Fibroblast of lung (primary cell): ENCODE data around the gene ALKBH4. TPM values are rescaled to one million over a fixed set of nuclear protein-coding genes. Genes with fewer than 3 reads are reported as not detected.

Experiments
- DNase-seq, 2 donors: peaks; one replicate each; pipeline versions ENCODE4 v3.0.0 to v3.0.0-alpha.2; 2010; ENCODE audit warnings: low read depth in 2 of 2
- H2AFZ ChIP-seq: 2 replicates; pipeline ENCODE4 v1.5.1; 2012; ENCODE audit warnings: low read length, control low read depth, inconsistent platforms
- H3K27ac ChIP-seq: 2 replicates; pipeline ENCODE4 v1.5.1; 2011; ENCODE audit warnings: low read length, control low read depth; ENCODE audit not compliant: insufficient read depth
- H3K27me3 ChIP-seq: 2 replicates; pipeline ENCODE4 v1.5.1; 2011; ENCODE audit warnings: mild to moderate bottlenecking, low read length; ENCODE audit not compliant: control insufficient read depth, insufficient read depth
- H3K36me3 ChIP-seq: 2 replicates; pipeline ENCODE4 v1.5.1; 2011; ENCODE audit warnings: low read length; ENCODE audit not compliant: control insufficient read depth, insufficient read depth
- H3K4me1 ChIP-seq: 2 replicates; pipeline ENCODE4 v1.5.1; 2011; ENCODE audit warnings: low read length; ENCODE audit not compliant: control insufficient read depth, insufficient read depth; ENCODE audit errors: extremely low read depth
- H3K4me2 ChIP-seq: 2 replicates; pipeline ENCODE4 v1.5.1; 2011; ENCODE audit warnings: low read length, control low read depth; ENCODE audit not compliant: insufficient read depth; ENCODE audit errors: extremely low read depth
- H3K4me3 ChIP-seq, 4 experiments: fragments of 200-600 bp in 1 of 4; sonication (generic) in 1 of 4; replicated peaks in 1 of 4; 2 replicates each; pipeline ENCODE4 v1.5.1; 2011 to 2016; ENCODE audit warnings: low read length in 4 of 4, low read depth in 3 of 4, mild to moderate bottlenecking in 3 of 4, control low read depth in 2 of 4, inconsistent platforms in 1 of 4, mixed read lengths in 1 of 4; ENCODE audit not compliant: insufficient read depth in 1 of 4; ENCODE audit errors: control extremely low read depth in 1 of 4
- H3K79me2 ChIP-seq: 2 replicates; pipeline ENCODE4 v1.5.1; 2012; ENCODE audit warnings: mild to moderate bottlenecking, low read length, inconsistent platforms; ENCODE audit not compliant: control insufficient read depth, insufficient read depth
- H3K9ac ChIP-seq: 2 replicates; pipeline ENCODE4 v1.5.1; 2011; ENCODE audit warnings: mild to moderate bottlenecking, low read length, control low read depth; ENCODE audit not compliant: insufficient read depth
- H3K9me3 ChIP-seq: 2 replicates; pipeline ENCODE4 v1.5.1; 2012; ENCODE audit warnings: low read depth, low read length; ENCODE audit not compliant: control insufficient read depth, insufficient read depth
- H4K20me1 ChIP-seq: 2 replicates; pipeline ENCODE4 v1.5.1; 2011; ENCODE audit warnings: low read length; ENCODE audit not compliant: control insufficient read depth, insufficient read depth; ENCODE audit errors: extremely low read depth
- CTCF ChIP-seq, 2 donors: IDR thresholded peaks in 1 of 2; conservative IDR thresholded peaks in 1 of 2; 1 replicate in 1 of 2; 2 replicates in 1 of 2; pipeline ENCODE4 v1.5.1; 2011 to 2012; ENCODE audit warnings: low read length in 2 of 2, control low read depth in 1 of 2, inconsistent platforms in 1 of 2, low read depth in 1 of 2, mild to moderate bottlenecking in 1 of 2
- EZH2 ChIP-seq: IDR thresholded peaks from 2 replicates; pipeline ENCODE4 v1.5.1; 2012; ENCODE audit warnings: low read length, control low read depth, mild to moderate bottlenecking; ENCODE audit errors: missing control alignments
- polyA plus RNA-seq, 2 donors: library from polyadenylated mRNA; depleted of rRNA in 1 of 2; stranded (reverse) in 1 of 2; unstranded in 1 of 2; fragments of >200 nt; gene quantifications; 2 replicates each; pipeline ENCODE4 v1.2.1, GENCODE V29; 2011 to 2012; ENCODE audit warnings: missing spikeins in 1 of 2
- total RNA-seq: library from RNA; depleted of rRNA; stranded (reverse); fragments of >200 nt; gene quantifications from 2 replicates; pipeline ENCODE4 v1.2.1, GENCODE V29; 2014

ALKBH4 gene
- total and polyA plus RNA-seq, 2 donors (not counting 1 experiment from before 2014, with no cell fraction given) = 3.7 to 13.2 TPM

DNA sequence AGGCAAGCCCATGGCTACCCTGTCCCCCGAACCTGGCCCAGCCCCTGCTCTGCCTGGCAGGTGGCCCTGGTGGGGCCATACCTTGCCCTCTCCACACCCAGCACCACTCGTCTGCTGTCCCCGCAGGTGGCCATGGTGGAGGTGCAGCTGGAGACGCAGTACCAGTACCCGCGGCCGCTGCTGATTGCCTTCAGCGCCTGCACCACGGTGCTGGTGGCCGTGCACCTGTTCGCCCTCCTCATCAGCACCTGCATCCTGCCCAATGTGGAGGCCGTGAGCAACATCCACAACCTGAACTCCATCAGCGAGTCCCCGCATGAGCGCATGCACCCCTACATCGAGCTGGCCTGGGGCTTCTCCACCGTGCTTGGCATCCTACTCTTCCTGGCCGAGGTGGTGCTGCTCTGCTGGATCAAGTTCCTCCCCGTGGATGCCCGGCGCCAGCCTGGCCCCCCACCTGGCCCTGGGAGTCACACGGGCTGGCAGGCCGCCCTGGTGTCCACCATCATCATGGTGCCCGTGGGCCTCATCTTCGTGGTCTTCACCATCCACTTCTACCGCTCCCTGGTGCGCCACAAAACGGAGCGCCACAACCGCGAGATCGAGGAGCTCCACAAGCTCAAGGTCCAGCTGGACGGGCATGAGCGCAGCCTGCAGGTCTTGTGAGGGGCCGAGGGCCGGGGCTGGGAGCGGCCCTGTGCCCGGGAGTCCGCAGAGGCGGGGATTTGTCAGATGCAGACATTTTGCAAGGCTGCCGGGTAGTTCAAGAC lies 18.1 kb downstream of the ALKBH4 start:
- no peak for TF ChIP-seq EZH2
- no peak for TF ChIP-seq CTCF (conservative IDR thresholded peaks at IDR 0.05 in 1 of 2, IDR thresholded peaks at IDR 0.05 in 1 of 2; ENCODE audit: low read depth in 1 of 2, low read length in 2 of 2)

GRCh38 chr7:102445674-102446071 lies 19.0 kb downstream of the ALKBH4 start:
- Histone ChIP-seq H3K4me3 (no peak overlapping the region), H3K27me3 (no peaks in the 10 kb centered on the region), H2AFZ (no peak overlapping the region), H3K4me1 (no peaks in the 10 kb centered on the region), H3K36me3 (peaks cover 6% of the 10 kb centered on the region), H3K9me3 (no peaks in the 10 kb centered on the region), H3K4me2 (no peak overlapping the region), H4K20me1 (no peaks in the 10 kb centered on the region), H3K79me2 (no peaks in the 10 kb centered on the region), H3K9ac (no peak overlapping the region), H3K27ac (no peak overlapping the region)
- DNase-seq = no peak
- TF ChIP-seq CTCF (conservative IDR thresholded peaks at IDR 0.05 in 1 of 2, IDR thresholded peaks at IDR 0.05 in 1 of 2; ENCODE audit: low read depth in 1 of 2, low read length in 2 of 2) (no peak), EZH2 (no peak)

More for the DNA sequence above, 18.1 kb downstream of the ALKBH4 start:
- Histone ChIP-seq H3K27me3 (no peaks in the 10 kb centered on the region), H3K79me2 (no peaks in the 10 kb centered on the region), H3K4me1 (no peaks in the 10 kb centered on the region), H4K20me1 (no peaks in the 10 kb centered on the region), H3K9me3 (no peaks in the 10 kb centered on the region), H2AFZ (no peak overlapping the region), H3K4me3 (no peak overlapping the region), H3K9ac (no peak overlapping the region), H3K36me3 (peaks cover 6% of the 10 kb centered on the region), H3K4me2 (no peak overlapping the region), H3K27ac (no peak overlapping the region)
- DNase-seq = no peak

DNA sequence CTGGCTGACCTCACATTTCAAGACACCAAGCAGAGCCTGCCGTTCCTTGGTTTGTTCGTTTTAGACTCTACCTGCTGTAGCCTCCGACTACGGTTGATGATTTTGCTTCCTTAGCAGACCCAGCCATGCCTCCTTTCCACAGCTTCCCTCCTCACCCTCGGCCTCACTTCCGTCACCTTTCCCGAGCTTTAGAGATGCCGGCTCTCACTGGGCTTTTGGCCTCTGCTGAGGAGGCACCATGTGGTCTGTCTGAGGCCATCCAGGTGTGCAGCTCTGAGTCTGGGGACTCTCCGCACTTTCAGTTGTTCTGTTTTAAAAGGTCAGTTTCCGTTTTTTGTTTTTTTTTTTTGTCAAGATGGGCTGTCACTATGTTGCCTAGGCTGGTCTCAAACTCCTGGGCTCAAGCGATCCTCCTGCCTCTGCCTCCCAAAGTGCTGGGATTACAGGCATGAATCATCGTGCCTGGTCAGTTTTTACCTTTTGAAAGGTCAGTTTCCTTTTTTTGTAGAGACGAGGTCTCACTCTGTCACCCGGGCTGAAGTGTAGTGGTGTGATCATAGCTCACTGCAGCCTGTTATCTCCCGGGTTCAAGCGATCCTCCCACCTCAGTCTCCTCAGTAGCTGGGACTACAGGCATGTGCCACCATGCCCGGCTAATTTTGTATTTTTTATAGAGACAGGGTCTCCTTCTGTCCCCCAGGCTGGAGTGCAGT lies 19.5 kb downstream of the ALKBH4 start:
- Histone ChIP-seq H4K20me1 (no peaks in the 10 kb centered on the region), H3K4me2 (no peak overlapping the region), H3K27ac (no peak overlapping the region), H3K27me3 (no peaks in the 10 kb centered on the region), H3K36me3 (peaks cover 6% of the 10 kb centered on the region), H3K79me2 (no peaks in the 10 kb centered on the region), H2AFZ (no peak overlapping the region), H3K9me3 (no peaks in the 10 kb centered on the region), H3K9ac (no peak overlapping the region), H3K4me1 (peaks cover under 1% of the 10 kb centered on the region), H3K4me3 (no peak overlapping the region)
- TF ChIP-seq CTCF (conservative IDR thresholded peaks at IDR 0.05 in 1 of 2, IDR thresholded peaks at IDR 0.05 in 1 of 2; ENCODE audit: low read depth in 1 of 2, low read length in 2 of 2) (no peak), EZH2 (no peak)
- DNase-seq = no peak
